ENCODE results near the gene FANCC.
"Not testable (repeated sequence)": the region's sequence is repeated elsewhere in the genome, so short reads cannot be mapped to it uniquely, and the experiment has no call there.

Gene FANCC

GRCh38 chr9:95225076-95225725, 92.3 kb downstream of the FANCC start:
- DNase-seq: no peak

GRCh38 chr9:95224376-95225019, 93.0 kb downstream of the FANCC start:
- DNase-seq: no peak

GRCh38 chr9:95220352-95220751, 97.2 kb downstream of the FANCC start:
- DNase-seq: not testable (repeated sequence)

GRCh38 chr9:95218773-95219172, 98.7 kb downstream of the FANCC start:
- DNase-seq: no peak

GRCh38 chr9:95217936-95218335, 99.6 kb downstream of the FANCC start:
- DNase-seq: no peak

- no peak for DNase-seq
Observed at GRCh38 chr9:95215336-95215898, 102.1 kb downstream of the FANCC start.

- DNase-seq: no peak
Observed at GRCh38 chr9:95213117-95213516, 104.4 kb downstream of the FANCC start.

GRCh38 chr9:95211028-95211427, 106.5 kb downstream of the FANCC start:
- no peak for DNase-seq

GRCh38 chr9:95207403-95207802, 110.1 kb downstream of the FANCC start:
- DNase-seq: no peak

- no peak for DNase-seq
Observed at GRCh38 chr9:95206143-95206542, 111.4 kb downstream of the FANCC start.

GRCh38 chr9:95204710-95205109, 112.8 kb downstream of the FANCC start:
- DNase-seq: no peak

- no peak for DNase-seq
Observed at GRCh38 chr9:95204310-95204709, 113.2 kb downstream of the FANCC start.

- DNase-seq: not testable (repeated sequence)
Observed at GRCh38 chr9:95203019-95203418, 114.5 kb downstream of the FANCC start.

- no peak for DNase-seq
Observed at GRCh38 chr9:95202076-95202681, 115.3 kb downstream of the FANCC start.

- DNase-seq: no peak
Observed at GRCh38 chr9:95201206-95201605, 116.3 kb downstream of the FANCC start.

- no peak for DNase-seq
Observed at GRCh38 chr9:95197692-95198271, 119.7 kb downstream of the FANCC start.

- no peak for DNase-seq
Observed at GRCh38 chr9:95193480-95193879, 124.0 kb downstream of the FANCC start.

- DNase-seq: no peak
Observed at GRCh38 chr9:95193067-95193466, 124.4 kb downstream of the FANCC start.

GRCh38 chr9:95192631-95193030, 124.9 kb downstream of the FANCC start:
- DNase-seq: no peak

GRCh38 chr9:95190413-95190812, 127.1 kb downstream of the FANCC start:
- DNase-seq: no peak

- peak in 1 of 2 donors; percentile 23 for DNase-seq
Observed at GRCh38 chr9:95189251-95190098, 128.0 kb downstream of the FANCC start.

GRCh38 chr9:95188459-95188858, 129.1 kb downstream of the FANCC start:
- DNase-seq: no peak

GRCh38 chr9:95185956-95186355, 131.6 kb downstream of the FANCC start:
- no peak for DNase-seq

Data from bone marrow (tissue), 2 donors.